ENCODE results near the gene GNG2. TPM values are rescaled to one million over a fixed set of nuclear protein-coding genes. Genes with fewer than 3 reads are reported as not detected.

The GNG2 gene
- total RNA-seq, 1 experiment from 2014 or later = 7.0 TPM

DNA sequence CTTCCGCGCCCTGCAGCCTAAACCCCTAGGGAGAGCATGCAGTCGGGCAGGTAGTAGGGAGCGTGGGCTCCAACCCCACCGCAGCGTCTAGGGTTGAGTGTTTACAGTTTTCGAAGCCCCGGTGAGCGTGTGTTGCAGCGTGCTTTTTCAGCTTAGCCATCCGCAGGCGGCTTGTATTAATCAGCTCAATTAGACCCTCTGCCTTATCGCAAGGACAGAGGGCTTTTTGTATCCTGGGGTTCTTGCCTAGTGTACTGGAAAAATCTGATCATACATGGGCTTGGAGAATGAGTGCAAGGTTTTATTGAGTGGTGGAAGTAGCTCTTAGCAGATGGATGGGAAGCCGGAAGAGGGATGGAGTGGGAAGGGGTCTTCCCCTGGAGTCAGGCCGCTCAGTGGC lies 44.4 kb upstream of the GNG2 start:
- no peak overlapping the region for H2BK20ac ChIP-seq (ENCODE audit: low read depth, low read length, poor library complexity, severe bottlenecking)
- no peaks in the 10 kb centered on the region; the same call in 1 of the 2 replicates for H3K4me1 ChIP-seq (ENCODE audit: insufficient read depth, low read length)
- Mint-ChIP-seq H3K9me3 (peaks cover 0 to 2% of the 10 kb centered on the region in 2 experiments; a peak in 2 of 5 replicates), H3K4me3 (no peak overlapping the region), H3K27me3 (ENCODE audit: low read depth) (no peaks in the 10 kb centered on the region; the same call in none of the 2 replicates), H3K4me1 (peaks cover 9 to 12% of the 10 kb centered on the region in 2 experiments), H3K36me3 (ENCODE audit: insufficient read depth in 1 of 3, low read depth in 3 of 3) (no peaks in the 10 kb centered on the region), H3K27ac (no peak overlapping the region)
- H3K27ac ChIP-seq (ENCODE audit: insufficient read length, low read depth, low read length) = no peak overlapping the region
- no peak overlapping the region for H4K5ac ChIP-seq (ENCODE audit: insufficient read length, low read depth, low read length)
- H2BK5ac ChIP-seq (ENCODE audit: insufficient read length, low read length) = no peak overlapping the region
- H2AFZ ChIP-seq (ENCODE audit: low read length) = no peak overlapping the region
- no peak overlapping the region for H4K8ac ChIP-seq (replicated peaks; ENCODE audit: insufficient read length, low read depth, low read length)
- no peak overlapping the region for H4K91ac ChIP-seq (ENCODE audit: insufficient read length, low read depth, low read length)
- WGBS (ENCODE audit: extremely low coverage, insufficient read length, low lambda C conversion rate) = no CpG with 5 or more reads among the region's 15 CpGs
- no peak overlapping the region for H3K4me2 ChIP-seq (ENCODE audit: insufficient read depth, insufficient read length, low read length)
- no peak overlapping the region for H3K23ac ChIP-seq (ENCODE audit: insufficient read length, low read depth, low read length)
- no peaks in the 10 kb centered on the region for H3K9me3 ChIP-seq (ENCODE audit: control insufficient read depth, low read depth, low read length)
- no peak overlapping the region for H3K18ac ChIP-seq (ENCODE audit: insufficient read length, low read depth, low read length)
- no peak overlapping the region for H2BK12ac ChIP-seq (ENCODE audit: insufficient read length, low read depth, low read length)
- no peaks in the 10 kb centered on the region for H3K27me3 ChIP-seq (ENCODE audit: insufficient read depth, low read length)
- H2BK15ac ChIP-seq (ENCODE audit: low read depth, low read length) = no peak overlapping the region
- TF ChIP-seq, protein P1, sequence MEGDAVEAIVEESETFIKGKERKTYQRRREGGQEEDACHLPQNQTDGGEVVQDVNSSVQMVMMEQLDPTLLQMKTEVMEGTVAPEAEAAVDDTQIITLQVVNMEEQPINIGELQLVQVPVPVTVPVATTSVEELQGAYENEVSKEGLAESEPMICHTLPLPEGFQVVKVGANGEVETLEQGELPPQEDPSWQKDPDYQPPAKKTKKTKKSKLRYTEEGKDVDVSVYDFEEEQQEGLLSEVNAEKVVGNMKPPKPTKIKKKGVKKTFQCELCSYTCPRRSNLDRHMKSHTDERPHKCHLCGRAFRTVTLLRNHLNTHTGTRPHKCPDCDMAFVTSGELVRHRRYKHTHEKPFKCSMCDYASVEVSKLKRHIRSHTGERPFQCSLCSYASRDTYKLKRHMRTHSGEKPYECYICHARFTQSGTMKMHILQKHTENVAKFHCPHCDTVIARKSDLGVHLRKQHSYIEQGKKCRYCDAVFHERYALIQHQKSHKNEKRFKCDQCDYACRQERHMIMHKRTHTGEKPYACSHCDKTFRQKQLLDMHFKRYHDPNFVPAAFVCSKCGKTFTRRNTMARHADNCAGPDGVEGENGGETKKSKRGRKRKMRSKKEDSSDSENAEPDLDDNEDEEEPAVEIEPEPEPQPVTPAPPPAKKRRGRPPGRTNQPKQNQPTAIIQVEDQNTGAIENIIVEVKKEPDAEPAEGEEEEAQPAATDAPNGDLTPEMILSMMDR (conservative IDR thresholded peaks at IDR 0.05) = no peak
- H3T11ph ChIP-seq (ENCODE audit: low read length) = no peak overlapping the region
- no peaks in the 10 kb centered on the region for H3K23me2 ChIP-seq (ENCODE audit: insufficient read length, low read depth, low read length, poor library complexity, severe bottlenecking)
- H3K79me1 ChIP-seq (ENCODE audit: insufficient read depth, low read depth, low read length, poor library complexity, severe bottlenecking) = no peaks in the 10 kb centered on the region
- no peaks in the 10 kb centered on the region for H3K79me2 ChIP-seq (ENCODE audit: insufficient read depth, low read length)
- no peak overlapping the region; the same call in 1 of the 2 replicates for H3K14ac ChIP-seq (ENCODE audit: insufficient read depth, low read length)
- no peaks in the 10 kb centered on the region for H4K20me1 ChIP-seq (ENCODE audit: control insufficient read depth, insufficient read depth, insufficient read length)
- H2AK5ac ChIP-seq (ENCODE audit: insufficient read length, low read length) = no peak overlapping the region
- H3K4ac ChIP-seq (ENCODE audit: low read depth, low read length) = no peak overlapping the region
- H3K56ac ChIP-seq (ENCODE audit: insufficient read length, low read depth, low read length) = no peak overlapping the region
- no peak for DNase-seq
- H3K9ac ChIP-seq (ENCODE audit: extremely low read depth, insufficient read length, low read length) = no peak overlapping the region
- no peak overlapping the region for H2BK120ac ChIP-seq (ENCODE audit: low read depth, low read length, poor library complexity, severe bottlenecking)
